H9 (cell line): Measurements from ENCODE around the gene C18orf63. TPM values are rescaled to one million over a fixed set of nuclear protein-coding genes. Genes with fewer than 3 reads are reported as not detected.

Experiments used
- DNase-seq: peaks from one replicate; pipeline ENCODE4 v3.0.0-alpha.2; 2017
- H2AFZ ChIP-seq: one replicate; pipeline ENCODE4 v1.6.1; 2013; ENCODE audit warnings: mild to moderate bottlenecking, low read length, control low read depth, moderate library complexity
- H2AK5ac ChIP-seq: 2 replicates; pipeline ENCODE4 v1.6.1; 2013; ENCODE audit warnings: low read length, control low read depth, mixed read lengths; ENCODE audit not compliant: insufficient read length
- H2BK120ac ChIP-seq: one replicate; pipeline ENCODE4 v1.6.1; 2013; ENCODE audit warnings: low read depth, mild to moderate bottlenecking, low read length, control low read depth, inconsistent platforms; ENCODE audit not compliant: poor library complexity, severe bottlenecking
- H2BK12ac ChIP-seq: 2 replicates; pipeline ENCODE4 v1.6.1; 2013; ENCODE audit warnings: low read length, control low read depth, mixed read lengths, low read depth; ENCODE audit not compliant: insufficient read length
- H2BK15ac ChIP-seq: 2 replicates; pipeline ENCODE4 v1.6.1; 2013; ENCODE audit warnings: low read depth, low read length, control low read depth
- H2BK20ac ChIP-seq: one replicate; pipeline ENCODE4 v1.6.1; 2013; ENCODE audit warnings: low read depth, mild to moderate bottlenecking, low read length, control low read depth, inconsistent platforms; ENCODE audit not compliant: poor library complexity, severe bottlenecking
- H2BK5ac ChIP-seq: 2 replicates; pipeline ENCODE4 v1.6.1; 2013; ENCODE audit warnings: low read length, control low read depth, mixed read lengths; ENCODE audit not compliant: insufficient read length
- H3K14ac ChIP-seq: 2 replicates; pipeline ENCODE4 v1.6.1; 2013; ENCODE audit warnings: low read length, control low read depth; ENCODE audit not compliant: insufficient read depth
- H3K18ac ChIP-seq: 2 replicates; pipeline ENCODE4 v1.6.1; 2013; ENCODE audit warnings: low read depth, mild to moderate bottlenecking, mixed read lengths, low read length, control low read depth; ENCODE audit not compliant: insufficient read length
- H3K23ac ChIP-seq: 2 replicates; pipeline ENCODE4 v1.6.1; 2013; ENCODE audit warnings: low read length, control low read depth, mixed read lengths, low read depth; ENCODE audit not compliant: insufficient read length
- H3K23me2 ChIP-seq: 2 replicates; pipeline ENCODE4 v1.6.1; 2013; ENCODE audit warnings: low read depth, mild to moderate bottlenecking, mixed read lengths, low read length, control low read depth; ENCODE audit not compliant: insufficient read length, poor library complexity, severe bottlenecking
- H3K27ac ChIP-seq: 2 replicates; pipeline ENCODE4 v1.5.1; 2013; ENCODE audit warnings: low read length, control low read depth, mixed read lengths, low read depth; ENCODE audit not compliant: insufficient read length
- H3K27me3 ChIP-seq: 2 replicates; pipeline ENCODE4 v1.6.1; 2013; ENCODE audit warnings: low read length, control low read depth, inconsistent platforms; ENCODE audit not compliant: insufficient read depth
- H3K4ac ChIP-seq: 2 replicates; pipeline ENCODE4 v1.6.1; 2013; ENCODE audit warnings: low read depth, mild to moderate bottlenecking, control low read depth, inconsistent platforms, low read length, moderate library complexity
- H3K4me1 ChIP-seq: 2 replicates; pipeline ENCODE4 v1.6.1; 2013; ENCODE audit warnings: low read length, control low read depth, inconsistent platforms; ENCODE audit not compliant: insufficient read depth
- H3K4me2 ChIP-seq: 2 replicates; pipeline ENCODE4 v1.6.1; 2013; ENCODE audit warnings: low read length, control low read depth, mixed read lengths; ENCODE audit not compliant: insufficient read length, insufficient read depth
- H3K56ac ChIP-seq: 2 replicates; pipeline ENCODE4 v1.6.1; 2013; ENCODE audit warnings: low read depth, mild to moderate bottlenecking, mixed read lengths, low read length, control low read depth; ENCODE audit not compliant: insufficient read length
- H3K79me1 ChIP-seq: 2 replicates; pipeline ENCODE4 v1.6.1; 2013; ENCODE audit warnings: low read depth, mild to moderate bottlenecking, moderate library complexity, low read length, control low read depth, inconsistent platforms; ENCODE audit not compliant: insufficient read depth, poor library complexity, severe bottlenecking
- H3K79me2 ChIP-seq: 2 replicates; pipeline ENCODE4 v1.6.1; 2013; ENCODE audit warnings: low read length, control low read depth, inconsistent platforms; ENCODE audit not compliant: insufficient read depth
- H3K9ac ChIP-seq: 2 replicates; pipeline ENCODE4 v1.6.1; 2013; ENCODE audit warnings: low read length, control low read depth, mixed read lengths; ENCODE audit not compliant: insufficient read length; ENCODE audit errors: extremely low read depth
- H3K9me3 ChIP-seq: one replicate; pipeline ENCODE4 v1.6.1; 2013; ENCODE audit warnings: low read depth, low read length, inconsistent platforms; ENCODE audit not compliant: control insufficient read depth
- H3T11ph ChIP-seq: one replicate; pipeline ENCODE4 v1.6.1; 2013; ENCODE audit warnings: mild to moderate bottlenecking, low read length, control low read depth, inconsistent platforms
- H4K20me1 ChIP-seq: one replicate; pipeline ENCODE4 v1.6.1; 2013; ENCODE audit not compliant: control insufficient read depth, insufficient read length, insufficient read depth
- H4K5ac ChIP-seq: 2 replicates; pipeline ENCODE4 v1.6.1; 2013; ENCODE audit warnings: low read depth, mild to moderate bottlenecking, mixed read lengths, low read length, control low read depth; ENCODE audit not compliant: insufficient read length
- H4K8ac ChIP-seq: replicated peaks from 2 replicates; pipeline ENCODE4 v1.6.1; 2013; ENCODE audit warnings: low read length, control low read depth, mixed read lengths, low read depth; ENCODE audit not compliant: insufficient read length
- H4K91ac ChIP-seq: 2 replicates; pipeline ENCODE4 v1.6.1; 2013; ENCODE audit warnings: low read depth, mild to moderate bottlenecking, moderate library complexity, mixed read lengths, low read length, control low read depth; ENCODE audit not compliant: insufficient read length
- H3K27ac Mint-ChIP-seq, 3 experiments: 2 replicates in 2 of 3; 3 replicates in 1 of 3; pipeline ENCODE4 v1.8.0; 2020 to 2021; ENCODE audit warnings: mixed read lengths in 3 of 3, mild to moderate bottlenecking in 1 of 3, moderate library complexity in 1 of 3
- H3K27me3 Mint-ChIP-seq: 2 replicates; pipeline ENCODE4 v1.8.0; 2021; ENCODE audit warnings: low read depth, mild to moderate bottlenecking, moderate library complexity, mixed read lengths
- H3K36me3 Mint-ChIP-seq, 3 experiments: 2 replicates in 2 of 3; 3 replicates in 1 of 3; pipeline ENCODE4 v1.8.0; 2020 to 2021; ENCODE audit warnings: low read depth in 3 of 3, mixed read lengths in 3 of 3; ENCODE audit not compliant: insufficient read depth in 1 of 3
- H3K4me1 Mint-ChIP-seq, 2 experiments: 2 replicates each; pipeline ENCODE4 v1.8.0; 2020; ENCODE audit warnings: mixed read lengths in 2 of 2
- H3K4me3 Mint-ChIP-seq, 2 experiments: 2 replicates in 1 of 2; 3 replicates in 1 of 2; pipeline ENCODE4 v1.8.0; 2020 to 2021; ENCODE audit warnings: mild to moderate bottlenecking in 2 of 2, mixed read lengths in 2 of 2, moderate library complexity in 1 of 2
- H3K9me3 Mint-ChIP-seq, 2 experiments: 2 replicates in 1 of 2; 3 replicates in 1 of 2; pipeline ENCODE4 v1.8.0; 2020; ENCODE audit warnings: mild to moderate bottlenecking in 2 of 2, mixed read lengths in 2 of 2, moderate library complexity in 1 of 2
- CTCF ChIP-seq: fragments of 200-600 bp; sonication (generic); conservative IDR thresholded peaks from 3 replicates; pipeline ENCODE4 v1.8.0; 2021; ENCODE audit warnings: antibody characterized with exemption, mild to moderate bottlenecking
- WGBS: extraction: QIAGEN DNeasy Blood & Tissue Kit; methylation state at CpG from one replicate; pipeline ENCODE4 v1.1.7; 2013; ENCODE audit warnings: missing lambda C conversion rate, low lambda C conversion rate, mixed read lengths; ENCODE audit not compliant: insufficient read length; ENCODE audit errors: extremely low coverage; 5-methylcytosine and 5-hydroxymethylcytosine counted together
- total RNA-seq: library from RNA; stranded (reverse); gene quantifications from 2 replicates; pipeline ENCODE4 v1.2.1, GENCODE V29; 2021

C18orf63 gene
- total RNA-seq, 1 experiment from 2014 or later = not detected

GRCh38 chr18:74390900-74391299, 75.3 kb downstream of the C18orf63 start:
- H3K18ac ChIP-seq = no peak overlapping the region
- no peak overlapping the region for H2BK120ac ChIP-seq
- no peaks in the 10 kb centered on the region for H3K9me3 ChIP-seq
- no peaks in the 10 kb centered on the region for H3K27me3 ChIP-seq
- no peak overlapping the region for H2AK5ac ChIP-seq
- no peak overlapping the region for H4K8ac ChIP-seq
- no peaks in the 10 kb centered on the region for H3K9me3 Mint-ChIP-seq
- no peak overlapping the region for H4K5ac ChIP-seq
- no peaks in the 10 kb centered on the region for H3K36me3 Mint-ChIP-seq
- no peak overlapping the region for H3K27ac ChIP-seq
- no peak overlapping the region for H3K56ac ChIP-seq
- H3K14ac ChIP-seq = no peak overlapping the region
- H3K4me1 ChIP-seq = no peaks in the 10 kb centered on the region
- no peak for TF ChIP-seq CTCF
- H3K4me3 Mint-ChIP-seq = no peak overlapping the region
- H4K20me1 ChIP-seq = no peaks in the 10 kb centered on the region
- no peak overlapping the region for H4K91ac ChIP-seq
- no peak overlapping the region for H3K27ac Mint-ChIP-seq
- no peak overlapping the region for H3K4me2 ChIP-seq
- no peaks in the 10 kb centered on the region for H3K23me2 ChIP-seq
- no peaks in the 10 kb centered on the region for H3K79me2 ChIP-seq
- H2BK15ac ChIP-seq = no peak overlapping the region
- no peak for DNase-seq
- no peak overlapping the region for H3K4ac ChIP-seq
- no peak overlapping the region for H2BK12ac ChIP-seq
- no peak overlapping the region for H3K23ac ChIP-seq
- no peak overlapping the region for H2BK20ac ChIP-seq
- H3K79me1 ChIP-seq = no peaks in the 10 kb centered on the region
- H3K27me3 Mint-ChIP-seq = peaks cover 2% of the 10 kb centered on the region; the same call in 1 of the 2 replicates
- H2AFZ ChIP-seq = no peak overlapping the region
- WGBS = no CpG with 5 or more reads among the region's 3 CpGs
- H3K9ac ChIP-seq = no peak overlapping the region
- H2BK5ac ChIP-seq = no peak overlapping the region
- peaks cover 8% of the 10 kb centered on the region in 2 experiments for H3K4me1 Mint-ChIP-seq
- no peak overlapping the region for H3T11ph ChIP-seq
